Kidney glomerular epithelial cell (primary cell): ENCODE measurements around the gene MRPL3.
"Not testable (repeated sequence)": the region's sequence is repeated elsewhere in the genome, so short reads cannot be mapped to it uniquely, and the experiment has no call there.

Experiments used
- DNase-seq: peaks from one replicate; lab custom pipeline; 2025; lab: John Stamatoyannopoulos, UW

Gene MRPL3

GRCh38 chr3:131494706-131495105, 8.1 kb downstream of the MRPL3 start:
- DNase-seq, result peak; percentile 43

- DNase-seq, result no peak
Observed at GRCh38 chr3:131491775-131492174, 11.0 kb downstream of the MRPL3 start.

GRCh38 chr3:131491084-131491483, 11.7 kb downstream of the MRPL3 start:
- no peak for DNase-seq

- not testable (repeated sequence) for DNase-seq
Observed at GRCh38 chr3:131486545-131486944, 16.2 kb downstream of the MRPL3 start.

GRCh38 chr3:131485119-131485518, 17.7 kb downstream of the MRPL3 start:
- no peak for DNase-seq

GRCh38 chr3:131484496-131485111, 18.2 kb downstream of the MRPL3 start:
- no peak for DNase-seq

- DNase-seq, result no peak
Observed at GRCh38 chr3:131480116-131480515, 22.7 kb downstream of the MRPL3 start.

GRCh38 chr3:131477813-131478212, 25.0 kb downstream of the MRPL3 start:
- no peak for DNase-seq

- no peak for DNase-seq
Observed at GRCh38 chr3:131474115-131474514, 28.7 kb downstream of the MRPL3 start.

GRCh38 chr3:131470377-131470776, 32.4 kb downstream of the MRPL3 start:
- no peak for DNase-seq

- no peak for DNase-seq
Observed at GRCh38 chr3:131458653-131459052, 44.1 kb downstream of the MRPL3 start.

GRCh38 chr3:131457220-131457619, 45.6 kb downstream of the MRPL3 start:
- DNase-seq, result no peak

GRCh38 chr3:131454501-131454900, 48.3 kb downstream of the MRPL3 start:
- DNase-seq, result peak; percentile 50

- DNase-seq, result no peak
Observed at GRCh38 chr3:131453533-131453932, 49.2 kb downstream of the MRPL3 start.

GRCh38 chr3:131447349-131447748, 55.4 kb downstream of the MRPL3 start:
- DNase-seq, result no peak

- DNase-seq, result no peak
Observed at GRCh38 chr3:131444180-131444579, 58.6 kb downstream of the MRPL3 start.

- no peak for DNase-seq
Observed at GRCh38 chr3:131439084-131439483, 63.7 kb downstream of the MRPL3 start.

- no peak for DNase-seq
Observed at GRCh38 chr3:131435000-131435399, 67.8 kb downstream of the MRPL3 start.

- DNase-seq, result no peak
Observed at GRCh38 chr3:131432441-131432840, 70.3 kb downstream of the MRPL3 start.

GRCh38 chr3:131431754-131432153, 71.0 kb downstream of the MRPL3 start:
- no peak for DNase-seq

GRCh38 chr3:131427226-131427625, 75.5 kb downstream of the MRPL3 start:
- no peak for DNase-seq

GRCh38 chr3:131421957-131422498, 80.7 kb downstream of the MRPL3 start:
- no peak for DNase-seq

GRCh38 chr3:131421301-131421700, 81.5 kb downstream of the MRPL3 start:
- DNase-seq, result no peak

GRCh38 chr3:131417751-131418150, 85.0 kb downstream of the MRPL3 start:
- DNase-seq, result no peak
